IMR-90 (cell line): Measurements from ENCODE around the gene GMPPA. TPM values are rescaled to one million over a fixed set of nuclear protein-coding genes. Genes with fewer than 3 reads are reported as not detected.

ENCODE experiments used
- ATAC-seq: fragments of 200-7000 bp; cut with Tn5 transposase; 2 replicates; pipeline ENCODE4 v1.9.1; 2020; ENCODE audit warnings: low read depth, mild to moderate bottlenecking, moderate library complexity
- BruUV-seq: library from RNA; stranded (reverse); fragments of 400-500 nt; replicated peaks from 2 replicates; lab custom pipeline; 2021; lab: Mats Ljungman, UMichigan
- CTCF ChIA-PET: fragments of 300-600 bp; formaldehyde crosslinking; extraction: SDS; loops from one replicate; lab custom pipeline; 2021; ENCODE audit warnings: antibody characterized with exemption; lab: Yijun Ruan, JAX
- POLR2A ChIA-PET: fragments of 300-600 bp; sonication (Branson Sonifier 250); formaldehyde crosslinking; loops from one replicate; lab custom pipeline; 2022; ENCODE audit warnings: antibody characterized with exemption; ENCODE audit not compliant: unreplicated experiment; lab: Charles Lee
- DNase-seq: peaks from one replicate; pipeline ENCODE4 v3.0.0; 2013
- H2AFZ ChIP-seq: replicated peaks from 2 replicates; pipeline ENCODE3; 2013; ENCODE audit warnings: low read length, mild to moderate bottlenecking; ENCODE audit not compliant: poor library complexity
- H2AK5ac ChIP-seq: 2 replicates; pipeline ENCODE4 v1.6.1; 2013; ENCODE audit warnings: low read depth, low read length, inconsistent platforms
- H2AK9ac ChIP-seq: replicated peaks from 2 replicates; pipeline ENCODE3; 2013; ENCODE audit warnings: mild to moderate bottlenecking, low read depth, low read length, moderate library complexity; ENCODE audit not compliant: poor library complexity
- H2BK120ac ChIP-seq: 2 replicates; pipeline ENCODE4 v1.6.1; 2013; ENCODE audit warnings: low read depth, low read length, inconsistent platforms
- H2BK15ac ChIP-seq: 3 replicates; pipeline ENCODE4 v1.6.1; 2013; ENCODE audit warnings: low read depth, low read length, inconsistent platforms
- H2BK20ac ChIP-seq: 2 replicates; pipeline ENCODE4 v1.6.1; 2013; ENCODE audit warnings: low read depth, mild to moderate bottlenecking, inconsistent platforms, low read length, moderate library complexity
- H2BK5ac ChIP-seq: 2 replicates; pipeline ENCODE4 v1.6.1; 2013; ENCODE audit warnings: mild to moderate bottlenecking, low read depth, low read length, inconsistent platforms; ENCODE audit not compliant: poor library complexity, severe bottlenecking
- H3K14ac ChIP-seq: replicated peaks from 2 replicates; pipeline ENCODE4 v1.6.1; 2013; ENCODE audit warnings: low read depth, low read length, inconsistent platforms
- H3K18ac ChIP-seq: 2 replicates; pipeline ENCODE4 v1.6.1; 2013; ENCODE audit warnings: low read depth, low read length, control low read depth
- H3K23ac ChIP-seq: 2 replicates; pipeline ENCODE4 v1.6.1; 2013; ENCODE audit warnings: low read depth, low read length, inconsistent platforms
- H3K27ac ChIP-seq: 2 replicates; pipeline ENCODE4 v1.5.1; 2013; ENCODE audit warnings: mild to moderate bottlenecking, control low read depth, low read length; ENCODE audit not compliant: insufficient read depth
- H3K27me3 ChIP-seq: 2 replicates; pipeline ENCODE4 v1.6.1; 2013; ENCODE audit warnings: low read length; ENCODE audit not compliant: control insufficient read depth, insufficient read depth
- H3K36me3 ChIP-seq: 2 replicates; pipeline ENCODE4 v1.6.1; 2013; ENCODE audit warnings: low read length, mixed read lengths; ENCODE audit not compliant: control insufficient read depth, insufficient read depth
- H3K4ac ChIP-seq: 2 replicates; pipeline ENCODE4 v1.6.1; 2013; ENCODE audit warnings: low read depth, low read length, inconsistent platforms
- H3K4me1 ChIP-seq: 2 replicates; pipeline ENCODE4 v1.6.1; 2013; ENCODE audit warnings: low read length, mixed read lengths; ENCODE audit not compliant: control insufficient read depth, insufficient read depth
- H3K4me2 ChIP-seq: 2 replicates; pipeline ENCODE4 v1.6.1; 2013; ENCODE audit warnings: low read depth, mild to moderate bottlenecking, control low read depth, low read length, moderate library complexity
- H3K4me3 ChIP-seq: 2 replicates; pipeline ENCODE4 v1.5.1; 2013; ENCODE audit warnings: low read depth, mild to moderate bottlenecking, control low read depth, low read length, moderate library complexity; ENCODE audit not compliant: insufficient read depth
- H3K56ac ChIP-seq: 2 replicates; pipeline ENCODE4 v1.6.1; 2013; ENCODE audit warnings: low read length, inconsistent platforms; ENCODE audit not compliant: insufficient read depth; ENCODE audit errors: extremely low read depth
- H3K79me1 ChIP-seq, 2 experiments: 2 replicates each; pipeline ENCODE4 v1.6.1; 2013; ENCODE audit warnings: low read length in 2 of 2, inconsistent platforms in 1 of 2, low read depth in 1 of 2
- H3K9ac ChIP-seq: 2 replicates; pipeline ENCODE4 v1.6.1; 2013; ENCODE audit warnings: low read depth, low read length, control low read depth
- H3K9me1 ChIP-seq: 2 replicates; pipeline ENCODE4 v1.6.1; 2013; ENCODE audit warnings: low read length, inconsistent platforms; ENCODE audit not compliant: insufficient read depth
- H3K9me3 ChIP-seq: 2 replicates; pipeline ENCODE4 v1.6.1; 2013; ENCODE audit warnings: low read length; ENCODE audit not compliant: control insufficient read depth, insufficient read depth
- H4K20me1 ChIP-seq: 2 replicates; pipeline ENCODE4 v1.6.1; 2013; ENCODE audit warnings: low read length, inconsistent platforms; ENCODE audit not compliant: insufficient read depth
- H4K5ac ChIP-seq: 2 replicates; pipeline ENCODE4 v1.6.1; 2013; ENCODE audit warnings: mild to moderate bottlenecking, low read depth, low read length, control low read depth
- H4K8ac ChIP-seq, 2 experiments: 2 replicates each; pipeline ENCODE4 v1.6.1; 2013; ENCODE audit warnings: low read depth in 2 of 2, low read length in 2 of 2, control low read depth in 1 of 2, inconsistent platforms in 1 of 2
- H4K91ac ChIP-seq: 2 replicates; pipeline ENCODE4 v1.6.1; 2013; ENCODE audit warnings: low read depth, low read length, inconsistent platforms; ENCODE audit not compliant: insufficient read depth
- FOS ChIP-seq: fragments of 150-350 bp; IDR thresholded peaks from 2 replicates; pipeline ENCODE4 v1.6.1; 2016; ENCODE audit warnings: low read depth, low read length
- WGBS, 2 experiments: methylation state at CpG; one replicate each; pipeline versions ENCODE4 v1.1.5 to v1.1.7; 2013; ENCODE audit warnings: missing lambda C conversion rate in 2 of 2; ENCODE audit not compliant: insufficient read length in 1 of 2; ENCODE audit errors: extremely low coverage in 2 of 2; 5-methylcytosine and 5-hydroxymethylcytosine counted together
- dilution Hi-C: fragments of 300-500 bp; cut with HindIII; formaldehyde crosslinking; loops from one replicate; pipeline ENCODE4 v1.14.3; 2018; ENCODE audit warnings: low sequenced_read_pairs; ENCODE audit not compliant: unreplicated experiment
- in situ Hi-C: fragments of 300-500 bp; cut with MboI; formaldehyde crosslinking; loops from 3 replicates; pipeline ENCODE4 v1.14.3; 2019; ENCODE audit warnings: low sequenced_read_pairs, inconsistent platforms, mixed read lengths
- intact Hi-C: fragments of 100-400 bp; cut with micrococcal nuclease; formaldehyde crosslinking; loops from 2 replicates; pipeline ENCODE4 v1.10.0; 2022
- polyA plus RNA-seq, 3 experiments: library from polyadenylated mRNA; depleted of rRNA; stranded (reverse); fragments of >200 nt; gene quantifications; 2 replicates each; pipeline ENCODE4 v1.2.3, GENCODE V29; 2012; ENCODE audit warnings: low replicate concordance in 1 of 3
- total RNA-seq: library from RNA; depleted of rRNA; stranded (reverse); fragments of >200 nt; gene quantifications from 2 replicates; pipeline ENCODE4 v1.2.3, GENCODE V29; 2012

GMPPA gene
- total and polyA plus RNA-seq, 2 of the 4 experiments (the other 2 are of a cell fraction) = 103 to 134 TPM

DNA sequence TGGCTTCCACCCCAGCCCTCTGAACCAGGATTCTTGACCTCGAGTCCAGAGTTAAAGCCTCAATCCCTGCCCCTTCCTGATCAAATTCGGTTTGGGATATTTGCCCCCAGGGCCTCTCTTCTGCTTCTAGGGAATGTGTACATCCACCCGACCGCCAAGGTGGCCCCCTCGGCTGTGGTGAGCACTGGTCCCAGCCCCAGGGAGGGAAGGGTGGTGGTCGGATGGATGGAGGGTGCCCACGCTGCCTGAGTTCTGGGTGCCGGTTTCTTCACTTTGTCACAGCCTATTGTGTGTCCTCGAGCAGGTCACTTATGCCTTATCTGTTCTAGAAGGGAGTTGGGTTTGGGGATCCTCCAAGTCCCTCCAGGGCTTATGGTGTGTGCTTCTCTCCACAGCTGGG, 6.9 kb downstream of the GMPPA start:
- in situ Hi-C loops (no loop called here), intact Hi-C loops (no loop called here), dilution Hi-C loops (no loop called here)
- no peak overlapping the region for H3K14ac ChIP-seq
- CTCF ChIA-PET = no interaction called here
- POLR2A ChIA-PET = no interaction called here
- H2AK5ac ChIP-seq = no peak overlapping the region
- H3K18ac ChIP-seq = no peak overlapping the region
- H2BK20ac ChIP-seq = no peak overlapping the region
- ATAC-seq (no peak), DNase-seq (no peak)
- no peak overlapping the region for H4K8ac ChIP-seq
- H4K91ac ChIP-seq = no peak overlapping the region
- no peak overlapping the region for H3K9ac ChIP-seq
- no peak overlapping the region for H3K4ac ChIP-seq
- H3K4me1 ChIP-seq = 0 out of 2 replicates have a peak, but pooled peaks cover 4% of the 10 kb centered on the region
- H3K4me3 ChIP-seq = no peak overlapping the region
- no peak overlapping the region for H3K23ac ChIP-seq
- no peak overlapping the region for H2BK120ac ChIP-seq
- H3K4me2 ChIP-seq = no peak overlapping the region
- H4K5ac ChIP-seq = no peak overlapping the region
- peaks cover 4 to 13% of the 10 kb centered on the region in 2 experiments; a peak in 3 of 4 replicates for H3K79me1 ChIP-seq
- WGBS, 2 experiments = 71% methylated on average over 1 of the region's 9 CpGs; no CpG with 5 or more reads in 1 of the 2 experiments
- peaks cover 45% of the 10 kb centered on the region for H3K36me3 ChIP-seq
- H3K9me3 ChIP-seq = no peaks in the 10 kb centered on the region
- no peak overlapping the region for H2AK9ac ChIP-seq
- no peak overlapping the region for H2BK5ac ChIP-seq
- no peak overlapping the region for H3K27ac ChIP-seq
- peaks cover under 1% of the 10 kb centered on the region; the same call in 1 of the 2 replicates for H3K9me1 ChIP-seq
- no peak overlapping the region for H2BK15ac ChIP-seq
- H3K56ac ChIP-seq = no peak overlapping the region
- no peak for TF ChIP-seq FOS
- peaks cover 4% of the 10 kb centered on the region for H3K27me3 ChIP-seq
- no TSS peak for BruUV-seq
- H2AFZ ChIP-seq = no peak overlapping the region
- no peaks in the 10 kb centered on the region for H4K20me1 ChIP-seq
